ENCODE results near the gene BET1L.
"Not testable (repeated sequence)": the region's sequence is repeated elsewhere in the genome, so short reads cannot be mapped to it uniquely, and the experiment has no call there.

The BET1L gene

DNA sequence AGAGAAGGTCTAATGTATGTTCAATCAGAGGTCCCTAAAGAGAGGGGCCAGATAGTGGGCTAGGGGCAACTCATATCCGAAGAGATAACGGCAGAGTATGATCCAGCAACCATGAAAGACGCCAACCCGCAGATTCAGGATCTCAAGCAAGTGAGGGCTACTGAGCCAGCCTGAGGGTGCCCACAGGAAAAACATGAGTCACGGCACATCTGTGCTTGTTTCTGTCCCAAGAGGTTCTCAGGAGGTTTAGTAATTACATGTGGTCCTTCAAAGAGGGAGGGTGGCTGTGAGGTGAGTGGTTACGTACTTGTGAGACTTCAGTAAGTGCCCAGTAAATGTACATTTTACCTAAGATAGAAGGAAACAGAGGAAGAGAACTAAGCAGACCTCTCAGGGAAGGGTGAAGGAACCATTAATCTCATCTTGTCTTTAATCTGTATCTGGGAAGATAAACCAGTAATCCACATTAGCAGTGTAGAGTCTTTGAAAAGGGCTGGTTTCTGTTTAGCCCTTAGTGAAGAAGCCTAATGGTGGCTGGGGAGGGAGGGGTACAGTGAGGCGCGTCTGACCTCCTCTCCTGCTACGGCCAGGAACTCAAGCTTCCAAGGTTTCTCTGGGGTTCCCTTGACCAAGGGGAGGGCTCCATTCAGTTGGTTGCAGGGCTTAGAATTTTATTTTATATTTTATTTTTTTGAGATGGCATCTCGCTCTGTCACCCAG is 18.7 kb upstream of the BET1L start:
- DNase-seq, result no peak

GRCh38 chr11:224424-224823 is 17.2 kb upstream of the BET1L start:
- DNase-seq, result no peak

GRCh38 chr11:223884-224283 is 16.7 kb upstream of the BET1L start:
- DNase-seq, result no peak

GRCh38 chr11:223026-223789 is 16.0 kb upstream of the BET1L start:
- no peak for DNase-seq

DNA sequence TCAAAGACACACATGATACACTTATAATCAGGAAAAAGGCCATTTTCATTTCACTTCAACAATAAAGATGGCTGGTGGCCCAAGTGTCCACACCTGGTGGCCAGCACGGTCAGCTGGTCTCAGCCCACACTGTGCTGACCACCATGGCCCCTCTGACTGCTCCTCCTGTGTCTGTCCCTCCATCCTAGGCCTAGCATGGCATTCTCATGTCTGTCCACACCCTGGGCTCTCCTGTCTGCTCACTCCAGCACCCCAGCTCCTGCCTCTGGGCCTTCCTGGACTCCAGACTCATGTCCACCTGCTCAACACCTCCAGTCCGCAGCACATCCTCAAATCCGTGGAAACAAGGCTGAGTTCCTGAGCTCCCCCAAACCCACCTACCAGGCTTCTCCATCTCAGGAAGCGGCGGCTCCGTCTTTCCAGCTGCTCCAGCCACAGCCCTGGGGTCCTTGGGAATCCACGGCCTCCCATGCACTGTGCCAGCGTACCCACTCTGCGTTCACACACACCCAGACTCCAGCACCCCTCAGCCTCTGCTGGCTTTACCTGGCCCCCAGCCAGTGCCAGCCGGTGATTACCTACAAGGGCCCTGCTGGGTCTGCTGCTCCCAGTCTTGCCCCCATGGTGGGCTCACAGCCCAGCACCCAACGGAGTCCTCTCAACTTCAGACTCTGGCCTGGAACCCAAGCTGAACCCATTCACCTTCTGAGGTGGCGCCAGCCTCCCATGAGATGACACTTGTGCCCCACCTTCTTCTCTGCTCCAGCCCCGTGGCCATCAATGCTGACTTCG is 15.0 kb upstream of the BET1L start:
- DNase-seq, result no peak

DNA sequence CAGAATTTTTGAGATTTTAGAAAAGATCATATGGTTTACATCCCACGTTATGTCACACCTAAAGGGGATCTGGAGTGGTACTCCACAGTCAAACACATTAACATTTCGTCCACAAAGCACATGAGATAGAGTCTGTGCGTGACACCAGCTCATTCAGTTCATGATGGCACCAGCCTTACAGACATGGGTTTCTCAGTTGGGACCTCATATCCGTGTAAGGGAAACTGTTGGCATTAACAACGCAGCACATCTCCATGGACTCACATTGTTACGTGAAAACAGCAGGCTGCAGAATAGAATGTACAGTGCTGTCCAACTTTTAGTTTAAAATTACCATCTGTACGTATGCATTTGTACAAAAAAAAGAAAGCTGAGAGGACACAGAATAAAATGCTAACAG is 14.3 kb upstream of the BET1L start:
- no peak for DNase-seq

GRCh38 chr11:220641-221215 is 13.5 kb upstream of the BET1L start:
- not testable (repeated sequence) for DNase-seq

DNA sequence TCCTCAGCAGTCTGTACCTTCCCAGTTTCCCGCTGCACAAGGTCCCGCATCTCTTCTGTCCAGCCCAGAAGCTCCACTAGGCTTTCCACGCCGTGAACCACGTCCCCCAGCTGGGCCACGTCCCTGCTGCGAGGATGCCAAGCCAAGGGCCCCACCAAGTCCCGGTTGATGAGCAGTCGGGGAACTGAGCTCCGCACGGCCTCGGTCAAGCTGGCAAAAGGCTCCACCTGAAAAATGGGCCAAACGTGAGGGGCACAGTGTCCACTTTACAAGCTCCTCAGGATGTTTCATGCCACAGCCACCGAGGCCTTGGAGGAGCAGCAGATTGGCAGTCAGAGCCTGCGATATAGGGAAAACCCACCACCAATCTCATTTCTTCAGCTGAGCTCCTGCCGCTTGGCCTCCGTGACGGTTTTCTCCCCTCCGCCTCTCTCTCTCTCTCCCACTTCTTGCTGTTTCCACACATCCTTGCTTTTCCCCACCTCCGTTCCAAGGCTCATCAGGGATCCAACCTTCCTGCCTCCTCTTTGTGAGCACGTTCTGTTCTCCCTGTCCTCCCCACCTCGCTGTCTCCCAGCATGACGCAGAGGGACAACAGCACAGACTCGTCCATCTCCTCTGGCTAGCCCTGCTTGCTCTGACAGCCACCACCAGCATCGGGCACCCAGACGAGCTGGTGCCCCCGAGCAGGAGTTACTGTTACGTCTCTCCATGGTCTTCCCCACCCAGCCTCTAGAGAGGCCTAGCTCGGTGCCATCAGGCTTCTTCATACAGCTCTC is 11.8 kb upstream of the BET1L start:
- no peak for DNase-seq

DNA sequence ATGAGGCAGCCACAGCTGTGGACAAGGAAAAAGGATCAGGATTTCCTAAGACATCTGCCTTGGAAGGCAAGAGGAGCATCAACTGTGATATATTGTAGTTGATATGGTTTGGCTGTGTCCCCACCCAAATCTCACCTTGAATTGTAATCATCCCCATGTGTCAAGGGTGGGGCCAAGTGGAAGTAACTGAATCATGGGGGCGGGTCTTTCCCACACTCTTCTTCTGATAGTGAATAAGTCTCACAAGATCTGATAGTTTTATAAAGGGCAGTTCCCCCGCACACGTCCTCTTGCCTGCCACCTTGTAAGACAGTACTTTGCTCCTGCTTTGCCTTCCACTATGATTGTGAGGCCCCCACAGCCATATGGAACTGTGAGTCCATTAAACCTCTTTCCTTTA is 10.5 kb upstream of the BET1L start:
- no peak for DNase-seq

- DNase-seq, result no peak
These were observed 9.1 kb upstream of the BET1L start for GRCh38 chr11:216081-216974.

DNA sequence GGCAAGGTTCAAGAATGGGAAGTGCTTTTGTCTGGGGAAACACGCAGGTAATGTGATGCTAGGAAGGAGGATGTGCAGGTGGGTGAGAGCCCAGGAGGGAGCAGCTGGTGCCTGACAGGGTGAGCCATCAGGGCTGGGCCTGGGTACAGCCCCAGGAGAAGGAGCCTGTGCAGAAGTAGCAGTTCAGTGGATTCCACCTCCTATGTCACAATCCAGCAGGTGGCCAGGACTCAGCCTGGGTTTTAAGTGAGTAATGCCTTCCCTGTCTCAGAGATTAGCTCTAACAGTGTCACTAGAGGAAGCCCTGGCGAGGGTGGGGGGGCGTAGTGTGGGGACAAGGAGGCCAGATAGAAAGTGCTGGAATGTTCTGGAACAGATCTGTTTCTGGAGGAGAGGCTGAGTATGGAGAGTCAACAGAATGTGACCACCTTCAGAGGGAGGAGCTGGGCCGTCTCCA is 8.4 kb upstream of the BET1L start:
- DNase-seq, result no peak

DNA sequence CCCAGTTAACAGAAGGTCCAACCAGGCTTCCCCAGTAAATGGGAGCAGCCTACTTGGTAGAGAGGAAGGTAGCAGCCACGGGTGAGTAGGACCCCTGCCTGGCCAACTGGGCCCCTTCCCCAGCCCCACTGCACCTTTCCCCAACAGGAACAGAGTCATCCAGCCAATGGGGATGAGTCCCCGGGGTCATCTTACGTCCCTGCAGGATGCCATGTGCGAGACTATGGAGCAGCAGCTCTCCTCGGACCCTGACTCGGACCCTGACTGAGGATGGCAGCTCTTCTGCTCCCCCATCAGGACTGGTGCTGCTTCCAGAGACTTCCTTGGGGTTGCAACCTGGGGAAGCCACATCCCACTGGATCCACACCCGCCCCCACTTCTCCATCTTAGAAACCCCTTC is 6.9 kb upstream of the BET1L start:
- DNase-seq, result no peak

GRCh38 chr11:213111-213510 is 5.9 kb upstream of the BET1L start:
- no peak for DNase-seq

GRCh38 chr11:212150-213100 is 5.2 kb upstream of the BET1L start:
- DNase-seq, result no peak

DNA sequence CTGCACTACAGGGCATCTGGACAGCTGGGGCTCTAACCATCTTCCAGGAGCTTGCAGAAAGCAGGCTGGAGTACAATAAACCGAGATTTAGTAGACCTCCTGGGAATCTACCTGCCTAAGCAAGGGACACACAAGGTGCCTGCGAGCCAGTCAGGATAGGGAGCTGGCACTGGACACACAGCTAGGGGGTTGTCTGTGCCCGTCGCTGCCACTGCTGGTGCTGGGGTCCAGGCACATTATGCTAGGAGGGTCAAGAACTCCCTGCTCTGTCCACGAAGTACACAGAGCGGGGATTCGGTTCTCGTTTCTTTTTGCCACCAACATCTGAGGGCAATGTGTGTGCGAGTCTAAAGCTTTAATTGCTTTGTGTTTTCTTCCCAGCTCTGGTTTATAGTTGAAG is 4.5 kb upstream of the BET1L start:
- no peak for DNase-seq

DNA sequence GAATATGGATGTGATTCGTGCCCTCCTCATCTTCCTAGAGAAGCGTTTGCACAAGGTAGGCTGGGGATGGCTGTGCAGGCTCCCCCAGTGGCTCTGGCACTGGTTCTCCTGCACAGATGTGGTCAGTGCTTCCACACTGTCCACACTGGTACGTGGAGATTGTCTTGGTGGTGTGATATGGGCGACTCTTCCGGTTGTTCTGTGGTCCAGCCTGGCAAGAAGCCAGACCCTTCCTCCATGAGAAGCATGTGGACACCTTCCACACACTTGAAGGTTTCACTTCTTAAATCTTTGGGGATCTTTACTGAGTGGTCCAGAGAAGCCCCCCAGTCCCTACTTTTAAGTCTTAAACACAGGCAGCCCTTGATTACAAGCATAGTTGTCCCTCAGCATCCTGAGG is 4.1 kb upstream of the BET1L start:
- DNase-seq, result no peak

DNA sequence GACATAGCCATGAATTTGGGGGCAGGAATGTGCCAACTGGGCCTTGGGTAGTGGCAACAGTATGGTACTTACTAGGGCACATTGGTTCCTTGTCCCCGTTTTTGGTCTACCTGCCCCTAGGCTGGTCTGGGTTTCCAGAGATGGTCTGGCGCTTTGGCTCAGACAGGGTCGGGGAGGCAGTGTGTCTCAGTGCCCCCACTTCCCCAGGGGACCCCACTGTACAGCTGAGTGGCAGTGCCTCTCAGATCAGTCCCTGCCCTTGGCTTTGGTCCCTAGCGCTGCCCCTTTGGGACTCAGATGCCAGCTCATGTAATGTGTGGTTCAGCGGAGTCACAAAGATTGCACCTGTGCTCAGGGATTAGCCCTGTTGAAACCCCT is 3.6 kb upstream of the BET1L start:
- no peak for DNase-seq

GRCh38 chr11:210122-210802 is 3.1 kb upstream of the BET1L start:
- no peak for DNase-seq

GRCh38 chr11:209275-210121 is 2.3 kb upstream of the BET1L start:
- no peak for DNase-seq
